Heart right ventricle (tissue), 16 donors: Measurements from ENCODE around the gene SERPINE1. TPM values are rescaled to one million over a fixed set of nuclear protein-coding genes. Genes with fewer than 3 reads are reported as not detected.

Source experiments
- ATAC-seq, 8 donors: fragments of 200-7000 bp; cut with Tn5 transposase; one replicate each; pipeline ENCODE4 v1.9.1; 2020; ENCODE audit warnings: mild to moderate bottlenecking in 8 of 8, moderate library complexity in 8 of 8, moderate number of reproducible peaks in 1 of 8
- DNase-seq, 2 donors: peaks; one replicate each; pipeline ENCODE4 v3.0.0-alpha.2; 2020
- H3K27ac ChIP-seq, 10 donors: fragments of 200-600 bp; sonication (generic) in 2 of 10; one replicate each; pipeline versions ENCODE4 v1.5.0 to v1.8.0; 2020 to 2022; ENCODE audit warnings: mild to moderate bottlenecking in 3 of 10
- H3K27me3 ChIP-seq, 7 donors: fragments of 200-600 bp; one replicate each; pipeline ENCODE4 v1.8.0; 2021 to 2022; ENCODE audit warnings: mild to moderate bottlenecking in 2 of 7
- H3K36me3 ChIP-seq, 9 donors: fragments of 200-600 bp; sonication (generic) in 1 of 9; one replicate each; pipeline versions ENCODE4 v1.5.0 to v1.8.0; 2020 to 2022; ENCODE audit warnings: mild to moderate bottlenecking in 2 of 9
- H3K4me1 ChIP-seq, 9 donors: fragments of 200-600 bp; sonication (generic) in 1 of 9; one replicate each; pipeline versions ENCODE4 v1.5.0 to v1.8.0; 2020 to 2022; ENCODE audit warnings: mild to moderate bottlenecking in 4 of 9
- H3K4me3 ChIP-seq, 10 donors: fragments of 200-600 bp; sonication (generic) in 2 of 10; one replicate each; pipeline versions ENCODE4 v1.5.0 to v1.8.0; 2020 to 2022; ENCODE audit warnings: mild to moderate bottlenecking in 7 of 10, moderate library complexity in 2 of 10
- H3K9me3 ChIP-seq, 11 donors: fragments of 200-600 bp in 10 of 11; sonication (generic) in 2 of 11; one replicate each; pipeline versions ENCODE4 v1.5.0 to v1.8.0; 2013 to 2022; ENCODE audit warnings: mild to moderate bottlenecking in 2 of 11, control low read depth in 1 of 11, moderate library complexity in 1 of 11
- WGBS, 2 donors: extraction: QIAGEN DNeasy Blood & Tissue Kit; methylation state at CpG; one replicate each; pipeline ENCODE4 v1.1.7; 2013; ENCODE audit warnings: inconsistent platforms in 1 of 2; 5-methylcytosine and 5-hydroxymethylcytosine counted together
- intact Hi-C, 10 donors: fragments of 100-400 bp; cut with DNase I; formaldehyde crosslinking; loops; one replicate each; pipeline versions ENCODE4 v1.11.1 to v1.14.2; 2022
- polyA plus RNA-seq, 2 donors: library from polyadenylated mRNA; stranded (reverse); fragments of 200-250 nt; gene quantifications; one replicate each; pipeline ENCODE4 v1.2.3, GENCODE V29; 2013
- total RNA-seq, 10 donors: library from RNA; stranded (reverse); fragmentation: NEBNext Ultra II Directional in 3 of 10; extraction: Animal tissue kit (Norgen Biotek cat#: 25700) in 3 of 10; gene quantifications; one replicate each; pipeline versions ENCODE4 v1.2.1 to v1.2.4, GENCODE V29; 2021 to 2023
- TF ChIP-seq, protein P1 (sequence below), 9 donors: fragments of 200-600 bp; sonication (generic) in 2 of 9; IDR thresholded peaks; one replicate each; pipeline versions ENCODE4 v1.5.0 to v1.8.0; 2021 to 2022; ENCODE audit warnings: antibody characterized with exemption in 9 of 9, mild to moderate bottlenecking in 5 of 9, moderate library complexity in 1 of 9
- donor health status: Arrhythmogenic right ventricular cardiomyopathy.
- donor health status: ischemic (EF 13 %, LVEDD 7.1; RV severe dilation, severe dysfunction).
- donor health status: healthy with polysubstance abuse.
- donor health status: DM: no; HTN: yes; CAD: no.
- donor health status: DM: no; HTN: no; CAD: no.
- donor health status: ischemic (EF 25% LVEDD 6.9; RV normal size, moderate dysfunction).
- donor health status: ischemic (EF 25% LVEDD 5.7; RV mildly dilated, moderate dysfunction).
- donor health status: healthy.
- donor health status: DM: yes; HTN: yes; CAD: no.
- donor health status: Ischemic cardiomyopathy.
- donor health status: ischemic (EF 35%, LVEDD 5.7; RV mildly dilated, moderate dysfunction).
- donor health status: nonischemic (EF 11% LVEDD 7.7; RV severe dilation, severe dysfunction).
- donor health status: DM: yes; HTN: yes; CAD: no.
- donor health status: PGD.
- donor health status: ischemic (EF 29% LVEDD 5.4; RV normal size, mild dysfunction).
- donor health status: nonischemic (EF 23%, LVEDD 6.1; RV moderate dilation, normal function).

Gene SERPINE1
- total and polyA plus RNA-seq, 12 donors = 1.2 to 269 (median 4.6) TPM

DNA sequence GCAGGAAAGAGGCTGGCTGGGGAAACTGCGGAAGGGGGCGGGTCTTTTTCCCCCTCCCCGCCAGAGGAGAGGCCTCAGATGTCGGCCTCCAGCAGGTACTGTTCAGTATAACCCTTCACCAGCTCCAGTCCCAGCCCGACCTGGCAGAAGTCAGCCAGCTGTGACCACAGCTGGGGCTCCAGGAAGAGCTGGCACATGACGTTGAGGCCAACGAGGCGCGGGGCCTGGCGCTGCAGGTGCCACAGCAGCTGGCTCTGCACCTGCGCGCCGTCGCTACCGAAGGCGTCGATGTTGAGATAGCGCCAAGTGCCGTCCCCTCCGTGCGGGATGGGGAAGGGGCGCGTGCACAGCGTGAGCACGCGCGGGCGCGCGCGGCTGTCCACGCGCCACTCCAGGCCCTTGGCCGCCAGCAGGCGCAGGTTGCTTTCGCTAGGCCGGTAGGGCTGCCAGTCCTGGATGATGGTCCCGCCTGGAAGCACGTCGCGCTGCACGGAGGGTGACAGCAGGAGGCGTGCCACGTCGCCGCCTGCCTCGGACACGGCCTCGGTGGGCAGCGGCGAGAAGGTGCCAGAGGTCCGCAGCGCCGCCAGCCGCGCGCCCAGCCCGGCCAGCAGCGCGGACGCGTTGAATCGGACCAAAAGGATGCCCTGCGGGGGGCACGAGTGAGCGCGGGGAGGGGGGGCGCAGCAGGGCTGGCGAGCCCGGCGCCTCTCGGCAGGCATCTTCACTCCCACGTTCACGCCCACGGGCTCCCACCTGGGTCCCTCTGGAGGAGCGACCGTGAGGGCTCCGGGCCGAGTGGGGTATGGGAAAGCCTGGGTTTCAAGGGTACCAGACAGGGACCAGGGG lies 45.3 kb downstream of the SERPINE1 start:
- peaks cover 7 to 38% (median 20%) of the 10 kb centered on the region in 9 donors for H3K4me1 ChIP-seq
- H3K4me3 ChIP-seq = peak overlapping the region in 3 of 10 donors; percentile 2 to 20 (median 3)
- no peak for DNase-seq
- H3K27me3 ChIP-seq = peaks cover 48 to 100% (median 100%) of the 10 kb centered on the region in 7 donors
- WGBS, 2 donors = 1% methylated on average over 79 of the region's 79 CpGs
- ATAC-seq = peak in 1 of 8 donors; percentile 8
- intact Hi-C loops = loop anchor here in 1 of 10 donors (10.0 kb wide), 1 partner anchor 113 kb away; no protein-coding TSS in a partner anchor
- H3K27ac ChIP-seq = no peak overlapping the region
- H3K36me3 ChIP-seq = no peaks in the 10 kb centered on the region
- H3K9me3 ChIP-seq = no peaks in the 10 kb centered on the region
- TF ChIP-seq, protein P1, sequence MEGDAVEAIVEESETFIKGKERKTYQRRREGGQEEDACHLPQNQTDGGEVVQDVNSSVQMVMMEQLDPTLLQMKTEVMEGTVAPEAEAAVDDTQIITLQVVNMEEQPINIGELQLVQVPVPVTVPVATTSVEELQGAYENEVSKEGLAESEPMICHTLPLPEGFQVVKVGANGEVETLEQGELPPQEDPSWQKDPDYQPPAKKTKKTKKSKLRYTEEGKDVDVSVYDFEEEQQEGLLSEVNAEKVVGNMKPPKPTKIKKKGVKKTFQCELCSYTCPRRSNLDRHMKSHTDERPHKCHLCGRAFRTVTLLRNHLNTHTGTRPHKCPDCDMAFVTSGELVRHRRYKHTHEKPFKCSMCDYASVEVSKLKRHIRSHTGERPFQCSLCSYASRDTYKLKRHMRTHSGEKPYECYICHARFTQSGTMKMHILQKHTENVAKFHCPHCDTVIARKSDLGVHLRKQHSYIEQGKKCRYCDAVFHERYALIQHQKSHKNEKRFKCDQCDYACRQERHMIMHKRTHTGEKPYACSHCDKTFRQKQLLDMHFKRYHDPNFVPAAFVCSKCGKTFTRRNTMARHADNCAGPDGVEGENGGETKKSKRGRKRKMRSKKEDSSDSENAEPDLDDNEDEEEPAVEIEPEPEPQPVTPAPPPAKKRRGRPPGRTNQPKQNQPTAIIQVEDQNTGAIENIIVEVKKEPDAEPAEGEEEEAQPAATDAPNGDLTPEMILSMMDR (IDR thresholded peaks at IDR 0.05) = peak in 1 of 9 donors; percentile 5

DNA sequence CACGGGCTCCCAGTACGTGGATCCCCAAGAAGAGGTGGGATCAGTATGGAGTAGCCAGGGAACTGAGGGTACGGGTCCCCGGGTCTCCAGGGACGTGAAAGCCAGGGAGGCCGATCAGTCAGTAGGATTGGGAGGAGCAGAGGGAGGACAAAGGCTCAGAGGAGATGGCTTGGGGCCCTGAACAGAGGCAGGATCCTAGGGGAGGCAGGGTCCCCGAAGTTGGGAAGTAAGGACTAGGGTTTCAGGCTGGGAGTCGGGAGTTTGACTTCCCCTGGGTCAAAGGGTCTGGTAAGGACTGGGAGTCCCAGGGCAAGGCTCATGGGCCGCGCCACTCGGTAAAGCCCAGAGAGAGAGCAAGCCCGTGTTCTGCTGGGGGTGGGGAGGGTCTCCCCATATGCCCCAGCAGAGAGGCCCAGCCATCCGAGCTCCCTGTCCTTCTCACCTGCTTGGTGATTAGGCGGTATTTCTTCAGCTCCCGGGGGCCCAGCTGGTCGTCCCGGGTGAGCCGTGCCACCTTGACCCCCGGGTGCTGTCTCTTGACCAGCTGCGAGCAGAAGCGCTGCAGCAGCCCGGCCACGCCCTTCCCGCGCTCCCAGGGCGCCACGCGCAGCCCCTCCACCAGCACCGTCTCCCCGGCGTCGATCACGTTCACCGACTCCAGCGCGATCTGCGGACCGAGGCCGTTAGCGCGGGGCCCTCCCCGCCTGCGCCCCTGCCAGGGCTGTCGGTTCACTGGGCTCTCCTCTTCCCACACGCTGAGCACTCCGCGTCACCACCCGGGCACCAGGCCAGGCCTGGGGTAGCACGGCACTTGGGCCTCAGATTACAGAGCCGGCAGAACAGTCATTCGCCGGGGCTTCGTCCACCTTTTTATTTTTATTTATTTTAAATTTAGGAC lies 46.2 kb downstream of the SERPINE1 start:
- TF ChIP-seq, protein P1 (IDR thresholded peaks at IDR 0.05) = no peak
- peaks cover 7 to 38% (median 20%) of the 10 kb centered on the region in 9 donors for H3K4me1 ChIP-seq
- H3K36me3 ChIP-seq = no peaks in the 10 kb centered on the region
- ATAC-seq (peak in 7 of 8 donors; percentile 40 to 91 (median 85)), DNase-seq (peak; percentile 55 to 74)
- intact Hi-C loops = loop anchor here in 1 of 10 donors (10.0 kb wide), 1 partner anchor 112 kb away; no protein-coding TSS in a partner anchor
- H3K9me3 ChIP-seq = no peaks in the 10 kb centered on the region
- H3K27me3 ChIP-seq = peaks cover 48 to 100% (median 100%) of the 10 kb centered on the region in 7 donors
- H3K27ac ChIP-seq = no peak overlapping the region
- H3K4me3 ChIP-seq = peak overlapping the region in 8 of 10 donors; percentile 3 to 28 (median 12)
- 1 to 2% methylated on average over 53 of the region's 53 CpGs for WGBS, 2 donors

DNA sequence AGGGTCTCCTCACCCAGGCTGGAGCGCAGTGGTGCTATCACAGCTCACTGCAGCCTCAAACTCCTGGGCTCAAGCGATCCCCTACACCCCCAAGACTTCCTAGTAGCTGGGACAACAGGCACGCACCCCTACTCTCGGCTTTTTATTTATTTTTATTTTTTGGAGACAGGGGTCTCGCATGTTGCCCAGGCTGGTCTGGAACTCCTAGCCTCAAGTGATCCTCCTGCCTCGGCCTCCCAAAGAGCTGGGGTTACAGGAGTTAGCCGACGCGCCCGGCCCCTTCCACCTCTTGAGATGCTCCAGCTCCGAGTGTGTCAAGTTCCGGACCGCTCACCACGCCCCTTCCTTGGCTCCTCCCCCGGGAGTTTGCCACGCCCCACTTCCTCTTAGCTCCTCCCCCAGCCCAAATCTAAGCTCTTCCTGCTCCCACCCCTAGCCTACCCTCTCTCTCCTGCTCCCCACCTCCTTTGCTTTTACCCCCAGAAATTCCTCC lies 46.9 kb downstream of the SERPINE1 start:
- ATAC-seq (peak in 1 of 8 donors; percentile 16), DNase-seq (no peak)
- 5 to 7% methylated on average over 16 of the region's 16 CpGs for WGBS, 2 donors
- Histone ChIP-seq H3K4me1 (peaks cover 7 to 38% (median 21%) of the 10 kb centered on the region in 9 donors), H3K9me3 (no peaks in the 10 kb centered on the region), H3K27me3 (peaks cover 44 to 100% (median 100%) of the 10 kb centered on the region in 7 donors), H3K36me3 (no peaks in the 10 kb centered on the region), H3K4me3 (peak overlapping the region in 4 of 10 donors; percentile 6 to 24 (median 16)), H3K27ac (no peak overlapping the region)
- intact Hi-C loops = loop anchor here in 1 of 10 donors (10.0 kb wide), 1 partner anchor 111 kb away; no protein-coding TSS in a partner anchor
- TF ChIP-seq, protein P1 (IDR thresholded peaks at IDR 0.05) = no peak
